ENCODE measurements around the gene SURF1. TPM values are rescaled to one million over a fixed set of nuclear protein-coding genes. Genes with fewer than 3 reads are reported as not detected.

SURF1 gene
- total and polyA plus RNA-seq, 9 of the 15 experiments (the other 6 are each of a cell fraction or from before 2014, with no cell fraction given), result 16.1 to 31.3 (median 20.9) TPM

DNA sequence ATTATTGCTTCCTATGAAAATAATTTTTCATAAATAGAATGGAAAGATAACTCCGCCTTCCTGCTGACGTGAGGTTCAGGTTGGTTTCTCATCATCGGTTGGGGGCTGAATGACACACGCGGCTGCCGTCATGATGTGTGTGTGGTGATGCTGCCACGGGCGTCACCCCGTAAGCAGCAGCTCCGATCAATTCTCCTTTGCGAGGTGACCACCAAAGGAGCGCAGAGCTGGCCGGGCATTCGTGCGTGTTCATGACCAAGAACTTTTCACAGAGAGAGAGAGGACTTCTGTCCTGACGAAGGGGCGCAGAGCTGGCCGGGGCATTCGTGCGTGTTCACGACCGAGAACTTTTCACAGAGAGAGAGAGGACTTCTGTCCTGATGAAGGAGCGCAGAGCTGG lies 50.6 kb downstream of the SURF1 start:
- Histone ChIP-seq H2AFZ (ENCODE audit: low read depth, low read length) (peak overlapping the region; percentile 76), H3K4me3 (no peak overlapping the region), H3K4me1 (replicated peaks in 1 of 2; ENCODE audit: control insufficient read depth in 2 of 2, insufficient read depth in 2 of 2, low read length in 2 of 2) (peaks cover 3 to 16% of the 10 kb centered on the region in 2 experiments; a peak in 3 of 5 replicates), H3K4me2 (ENCODE audit: insufficient read depth, low read length) (0 out of 2 replicates have a peak overlapping the region, but pooled peaks have one; percentile 37), H3K79me2 (ENCODE audit: control insufficient read depth, insufficient read depth, low read length) (no peaks in the 10 kb centered on the region), H4K20me1 (replicated peaks; ENCODE audit: control insufficient read depth, insufficient read depth, low read length) (no peaks in the 10 kb centered on the region), H3K27ac (ENCODE audit: extremely low read depth, low read depth, low read length) (no peak overlapping the region), H3K36me3 (ENCODE audit: control insufficient read depth, insufficient read depth, low read length) (no peaks in the 10 kb centered on the region), H3K9me3 (replicated peaks; ENCODE audit: control insufficient read depth, insufficient read depth, low read depth, low read length) (peaks cover 4% of the 10 kb centered on the region), H3K9ac (ENCODE audit: insufficient read depth in 1 of 2, low read depth in 2 of 2, low read length in 2 of 2) (no peak overlapping the region), H3K9me1 (ENCODE audit: control insufficient read depth, insufficient read depth, low read length) (no peaks in the 10 kb centered on the region), H3K27me3 (ENCODE audit: control insufficient read depth in 2 of 2, insufficient read depth in 2 of 2, low read length in 2 of 2) (peaks cover 0 to 7% of the 10 kb centered on the region in 2 experiments; a peak in 1 of 5 replicates)
- ATAC-seq, result no peak
- no peak for FAIRE-seq
- BruUV-seq (replicated peaks), result no TSS peak
- no peak for DNase-seq (ENCODE audit: extremely low read depth in 1 of 4, low spot score in 3 of 4)
- intact Hi-C loops (cut with micrococcal nuclease) (no loop called here), in situ Hi-C loops (cut with MboI) (no loop called here)
- CTCF ChIA-PET (ENCODE audit: low intra/inter-chr PET ratio), result no interaction called here
- WGBS (ENCODE audit: insufficient coverage, low coverage, missing lambda C conversion rate), result 64% methylated on average over 17 of the region's 23 CpGs
- POLR2A ChIA-PET, result interaction anchor here (0.6 to 1.9 kb wide), 5 partner anchors 19 to 252 kb away, joined by 3 to 6 read pairs (median 3); no protein-coding TSS in a partner anchor
- TF ChIP-seq RAD21 (CRISPR knock-in tag; conservative IDR thresholded peaks at IDR 0.05 in 1 of 2, IDR thresholded peaks at IDR 0.05 in 1 of 2) (no peak), BRCA1 (IDR thresholded peaks at IDR 0.05) (no peak), BRCA1 (CRISPR knock-in tag; IDR thresholded peaks at IDR 0.05) (no peak), ZKSCAN1 (IDR thresholded peaks at IDR 0.05; ENCODE audit: low read depth, low read length) (no peak), EZH2 (IDR thresholded peaks at IDR 0.05; ENCODE audit: borderline replicate concordance, low read depth, low read length) (no peak), NCOA1 (IDR thresholded peaks at IDR 0.05; ENCODE audit: low read depth) (no peak), MECOM (CRISPR knock-in tag; IDR thresholded peaks at IDR 0.05) (no peak), PCBP1 (IDR thresholded peaks at IDR 0.05; ENCODE audit: low read depth, low read length, poor library complexity, severe bottlenecking) (no peak), SIRT6 (IDR thresholded peaks at IDR 0.05; ENCODE audit: low read depth, low read length) (no peak), PHTF2 (CRISPR knock-in tag; IDR thresholded peaks at IDR 0.05) (no peak), FOSL1 (tag; conservative IDR thresholded peaks at IDR 0.05) (no peak), CBFA2T3 (IDR thresholded peaks at IDR 0.05) (no peak), ZNF212 (CRISPR knock-in tag; IDR thresholded peaks at IDR 0.05) (no peak), RBM17 (IDR thresholded peaks at IDR 0.05; ENCODE audit: borderline replicate concordance, low read depth, low read length) (no peak), BDP1 (IDR thresholded peaks at IDR 0.05; ENCODE audit: insufficient read depth, insufficient read length) (no peak)
- TF ChIP-seq, protein P1, sequence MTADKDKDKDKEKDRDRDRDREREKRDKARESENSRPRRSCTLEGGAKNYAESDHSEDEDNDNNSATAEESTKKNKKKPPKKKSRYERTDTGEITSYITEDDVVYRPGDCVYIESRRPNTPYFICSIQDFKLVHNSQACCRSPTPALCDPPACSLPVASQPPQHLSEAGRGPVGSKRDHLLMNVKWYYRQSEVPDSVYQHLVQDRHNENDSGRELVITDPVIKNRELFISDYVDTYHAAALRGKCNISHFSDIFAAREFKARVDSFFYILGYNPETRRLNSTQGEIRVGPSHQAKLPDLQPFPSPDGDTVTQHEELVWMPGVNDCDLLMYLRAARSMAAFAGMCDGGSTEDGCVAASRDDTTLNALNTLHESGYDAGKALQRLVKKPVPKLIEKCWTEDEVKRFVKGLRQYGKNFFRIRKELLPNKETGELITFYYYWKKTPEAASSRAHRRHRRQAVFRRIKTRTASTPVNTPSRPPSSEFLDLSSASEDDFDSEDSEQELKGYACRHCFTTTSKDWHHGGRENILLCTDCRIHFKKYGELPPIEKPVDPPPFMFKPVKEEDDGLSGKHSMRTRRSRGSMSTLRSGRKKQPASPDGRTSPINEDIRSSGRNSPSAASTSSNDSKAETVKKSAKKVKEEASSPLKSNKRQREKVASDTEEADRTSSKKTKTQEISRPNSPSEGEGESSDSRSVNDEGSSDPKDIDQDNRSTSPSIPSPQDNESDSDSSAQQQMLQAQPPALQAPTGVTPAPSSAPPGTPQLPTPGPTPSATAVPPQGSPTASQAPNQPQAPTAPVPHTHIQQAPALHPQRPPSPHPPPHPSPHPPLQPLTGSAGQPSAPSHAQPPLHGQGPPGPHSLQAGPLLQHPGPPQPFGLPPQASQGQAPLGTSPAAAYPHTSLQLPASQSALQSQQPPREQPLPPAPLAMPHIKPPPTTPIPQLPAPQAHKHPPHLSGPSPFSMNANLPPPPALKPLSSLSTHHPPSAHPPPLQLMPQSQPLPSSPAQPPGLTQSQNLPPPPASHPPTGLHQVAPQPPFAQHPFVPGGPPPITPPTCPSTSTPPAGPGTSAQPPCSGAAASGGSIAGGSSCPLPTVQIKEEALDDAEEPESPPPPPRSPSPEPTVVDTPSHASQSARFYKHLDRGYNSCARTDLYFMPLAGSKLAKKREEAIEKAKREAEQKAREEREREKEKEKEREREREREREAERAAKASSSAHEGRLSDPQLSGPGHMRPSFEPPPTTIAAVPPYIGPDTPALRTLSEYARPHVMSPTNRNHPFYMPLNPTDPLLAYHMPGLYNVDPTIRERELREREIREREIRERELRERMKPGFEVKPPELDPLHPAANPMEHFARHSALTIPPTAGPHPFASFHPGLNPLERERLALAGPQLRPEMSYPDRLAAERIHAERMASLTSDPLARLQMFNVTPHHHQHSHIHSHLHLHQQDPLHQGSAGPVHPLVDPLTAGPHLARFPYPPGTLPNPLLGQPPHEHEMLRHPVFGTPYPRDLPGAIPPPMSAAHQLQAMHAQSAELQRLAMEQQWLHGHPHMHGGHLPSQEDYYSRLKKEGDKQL (CRISPR knock-in tag; IDR thresholded peaks at IDR 0.05; ENCODE audit: borderline replicate concordance), result no peak
- TF ChIP-seq, protein P2, sequence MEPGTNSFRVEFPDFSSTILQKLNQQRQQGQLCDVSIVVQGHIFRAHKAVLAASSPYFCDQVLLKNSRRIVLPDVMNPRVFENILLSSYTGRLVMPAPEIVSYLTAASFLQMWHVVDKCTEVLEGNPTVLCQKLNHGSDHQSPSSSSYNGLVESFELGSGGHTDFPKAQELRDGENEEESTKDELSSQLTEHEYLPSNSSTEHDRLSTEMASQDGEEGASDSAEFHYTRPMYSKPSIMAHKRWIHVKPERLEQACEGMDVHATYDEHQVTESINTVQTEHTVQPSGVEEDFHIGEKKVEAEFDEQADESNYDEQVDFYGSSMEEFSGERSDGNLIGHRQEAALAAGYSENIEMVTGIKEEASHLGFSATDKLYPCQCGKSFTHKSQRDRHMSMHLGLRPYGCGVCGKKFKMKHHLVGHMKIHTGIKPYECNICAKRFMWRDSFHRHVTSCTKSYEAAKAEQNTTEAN (CRISPR knock-in tag; IDR thresholded peaks at IDR 0.05), result no peak
- TF ChIP-seq, protein P3, sequence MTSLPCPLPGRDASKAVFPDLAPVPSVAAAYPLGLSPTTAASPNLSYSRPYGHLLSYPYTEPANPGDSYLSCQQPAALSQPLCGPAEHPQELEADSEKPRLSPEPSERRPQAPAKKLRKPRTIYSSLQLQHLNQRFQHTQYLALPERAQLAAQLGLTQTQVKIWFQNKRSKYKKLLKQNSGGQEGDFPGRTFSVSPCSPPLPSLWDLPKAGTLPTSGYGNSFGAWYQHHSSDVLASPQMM (CRISPR knock-in tag; IDR thresholded peaks at IDR 0.05), result no peak
